ENCODE data around the gene WFDC5.

The WFDC5 gene

DNA sequence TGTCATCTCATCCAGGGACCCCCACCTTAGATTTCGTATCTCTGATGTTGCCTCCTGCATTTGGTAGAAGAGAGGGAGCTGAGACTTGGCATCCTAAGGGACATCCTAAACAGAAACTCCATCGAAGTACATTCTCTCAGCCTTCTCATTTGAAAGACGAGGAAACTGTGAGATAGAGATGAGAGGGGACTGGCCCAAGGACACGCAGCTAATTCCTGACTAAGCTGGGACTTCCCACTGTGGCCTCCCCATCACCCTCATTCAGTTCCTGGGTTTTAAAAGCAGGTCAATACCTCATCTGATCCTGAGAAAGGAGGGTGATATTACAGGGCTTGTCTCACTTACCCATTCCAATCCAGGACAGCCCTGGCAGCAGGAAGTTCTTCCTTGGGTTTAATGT lies 855 bp upstream of the WFDC5 start:
- no peak for DNase-seq

DNA sequence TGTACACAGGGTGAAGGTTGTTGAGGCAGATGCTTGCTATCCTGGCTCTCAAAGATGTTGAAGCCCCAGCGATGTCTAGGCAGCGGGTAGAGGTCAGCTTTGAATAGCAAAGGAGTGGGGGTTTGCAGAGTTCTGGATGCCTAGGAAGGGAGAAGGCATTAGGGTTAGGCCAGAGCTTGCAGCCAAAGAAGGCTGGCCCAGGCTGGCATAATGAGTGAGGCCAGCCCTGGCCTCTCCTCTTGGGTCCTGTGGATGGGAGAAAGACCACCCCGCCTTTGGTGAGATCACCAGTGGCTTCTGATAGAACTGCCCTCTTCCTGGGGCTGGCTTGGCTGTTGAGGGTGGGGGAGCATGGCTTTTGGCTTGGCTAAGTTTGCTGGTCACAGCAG lies 406 bp upstream of the WFDC5 start:
- no peak for DNase-seq

DNA sequence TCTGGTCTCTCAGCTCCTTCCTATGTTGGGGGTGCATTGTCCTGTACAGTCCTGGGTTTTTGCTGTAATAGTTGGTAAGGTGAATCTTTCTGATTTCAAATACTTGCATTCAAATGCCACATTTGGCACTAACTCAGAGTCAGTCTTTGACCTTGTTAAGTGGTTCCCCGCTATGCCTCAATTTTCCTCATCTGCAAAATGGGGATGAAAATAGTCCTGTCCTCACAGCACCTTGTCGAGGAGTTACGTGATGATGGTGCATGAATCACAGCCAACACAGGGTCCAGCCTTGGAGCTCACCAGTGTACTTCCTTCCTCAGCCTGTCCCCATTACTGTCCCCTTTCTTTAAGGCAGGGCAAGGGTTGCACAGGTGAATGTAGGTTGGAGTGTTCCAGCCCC lies 1.1 kb downstream of the WFDC5 start:
- no peak for DNase-seq

DNA sequence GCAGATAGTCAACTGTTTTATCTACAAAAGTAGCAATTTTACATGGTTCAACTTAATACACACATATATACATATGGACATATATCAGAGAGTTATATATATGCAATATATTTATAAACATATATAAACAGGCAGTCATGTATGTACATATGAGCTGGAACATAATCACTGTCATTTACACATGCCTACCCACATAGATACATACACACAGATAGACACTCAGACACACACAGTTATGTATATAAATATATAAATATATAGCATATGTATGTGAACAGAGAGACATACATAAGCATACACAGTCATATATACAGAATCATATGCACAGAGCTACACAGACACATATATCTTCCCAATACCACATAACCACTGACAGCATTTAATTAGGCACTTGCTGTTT lies 2.2 kb downstream of the WFDC5 start:
- no peak for DNase-seq

DNA sequence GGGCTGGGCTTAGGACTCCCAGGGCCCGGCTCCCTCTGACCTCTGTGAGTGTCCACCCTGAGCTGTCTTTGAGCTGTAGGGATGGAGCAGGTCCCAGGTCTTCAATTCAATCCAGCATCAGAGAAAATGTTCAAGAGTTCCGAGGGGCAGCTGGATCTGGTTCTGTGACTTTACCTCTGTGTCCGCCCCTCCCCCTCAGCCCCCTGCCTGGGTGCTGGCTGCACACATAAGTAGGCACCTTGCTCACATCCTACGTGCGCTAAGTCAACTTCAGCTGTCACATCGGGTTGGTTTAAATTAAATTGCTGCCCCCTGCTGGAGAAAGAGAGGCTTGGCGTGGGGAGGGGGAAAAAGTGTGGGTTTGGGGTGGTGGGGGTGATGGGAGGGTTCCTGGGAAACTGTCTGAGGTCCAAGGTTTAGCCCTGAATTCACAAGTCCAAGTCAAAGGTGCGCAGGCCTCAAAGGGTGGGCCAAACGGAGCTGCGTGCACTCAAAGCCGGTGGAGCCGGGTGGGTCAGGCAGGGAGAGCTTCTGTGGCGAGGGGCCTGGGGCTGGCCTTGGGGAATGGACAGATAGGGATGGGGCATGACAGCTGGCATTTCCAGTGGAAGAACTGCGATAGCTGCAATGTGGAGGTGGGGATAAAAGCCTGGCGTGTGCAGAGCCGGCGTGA lies 3.0 kb downstream of the WFDC5 start:
- DNase-seq, result no peak

DNA sequence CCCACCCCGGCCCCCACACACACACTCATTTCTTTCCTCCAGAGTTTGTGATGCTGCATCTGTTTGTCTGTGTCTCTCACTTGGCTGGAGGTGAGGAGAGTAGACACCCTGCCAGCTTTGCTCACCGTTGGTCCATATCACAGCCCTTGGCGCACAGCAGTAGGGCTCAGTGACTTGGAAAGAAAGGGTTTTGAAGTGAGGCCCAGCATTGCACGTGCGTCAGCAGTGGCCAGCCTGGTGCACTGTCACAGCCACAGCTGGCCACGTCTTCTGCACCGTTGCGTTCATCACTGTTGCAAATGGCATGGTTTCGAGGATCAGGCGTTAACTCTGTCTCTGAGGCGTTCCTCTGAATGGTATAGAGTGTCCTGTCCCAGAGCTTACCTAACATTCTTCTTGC lies 3.7 kb downstream of the WFDC5 start:
- DNase-seq, result no peak

DNA sequence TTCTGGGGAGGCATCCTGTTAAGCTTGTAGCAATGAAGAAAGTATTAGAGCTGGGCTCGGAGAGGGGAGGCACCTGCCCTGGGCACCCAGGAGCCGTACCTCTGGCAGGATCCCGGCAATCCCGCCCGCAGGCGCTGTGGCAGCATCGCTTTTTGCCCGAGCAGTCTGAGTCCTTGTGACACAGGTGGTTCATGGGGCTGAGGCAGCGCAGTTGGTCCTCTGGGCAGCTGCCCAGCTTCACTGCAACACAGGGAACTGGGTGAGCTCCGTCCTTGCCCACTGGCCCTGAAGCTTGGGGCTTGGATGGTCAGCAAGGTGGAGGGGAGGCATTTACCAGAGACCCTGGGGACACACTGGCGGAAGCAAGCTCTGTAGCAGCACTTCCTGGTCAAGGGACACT lies 4.7 kb downstream of the WFDC5 start:
- no peak for DNase-seq

DNA sequence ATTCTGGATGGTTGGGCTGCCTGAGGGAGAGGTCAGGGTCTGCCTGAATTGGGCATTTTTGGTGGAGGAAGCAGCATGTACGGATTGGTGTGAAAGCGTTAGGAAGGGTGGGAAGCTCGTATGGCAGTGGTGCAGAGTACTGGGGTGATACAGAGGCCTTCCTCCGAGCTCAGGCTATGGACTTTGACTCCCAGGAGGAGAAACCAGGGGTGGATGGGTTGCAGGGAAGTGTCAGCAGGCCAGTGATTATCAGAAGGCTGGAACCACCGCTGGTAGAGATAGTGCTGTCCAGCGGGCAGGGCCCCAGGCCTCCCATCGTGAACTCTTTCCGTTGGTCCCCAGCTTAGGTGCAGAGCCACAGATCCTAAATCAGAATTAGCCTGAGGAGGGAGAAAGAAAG lies 5.3 kb downstream of the WFDC5 start:
- DNase-seq, result no peak

DNA sequence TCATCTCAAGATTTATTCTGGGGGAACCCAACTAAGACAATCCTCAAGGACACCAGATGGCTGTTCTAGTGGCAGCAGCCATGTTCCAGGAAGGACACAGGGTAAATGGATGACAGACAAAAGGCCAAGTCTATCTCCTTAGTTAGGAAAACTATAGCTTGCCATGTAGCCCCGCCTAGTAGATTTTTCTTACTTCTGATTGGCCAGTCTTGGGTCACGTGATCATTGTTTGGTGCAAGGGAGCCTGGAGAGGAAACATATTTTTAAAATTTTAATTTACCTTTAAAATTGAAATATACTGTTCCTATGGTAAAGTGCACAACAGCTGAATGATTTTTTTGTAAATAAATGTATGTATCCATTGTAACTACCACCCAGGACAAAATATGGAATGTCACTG lies 9.7 kb downstream of the WFDC5 start:
- DNase-seq, result no peak

DNA sequence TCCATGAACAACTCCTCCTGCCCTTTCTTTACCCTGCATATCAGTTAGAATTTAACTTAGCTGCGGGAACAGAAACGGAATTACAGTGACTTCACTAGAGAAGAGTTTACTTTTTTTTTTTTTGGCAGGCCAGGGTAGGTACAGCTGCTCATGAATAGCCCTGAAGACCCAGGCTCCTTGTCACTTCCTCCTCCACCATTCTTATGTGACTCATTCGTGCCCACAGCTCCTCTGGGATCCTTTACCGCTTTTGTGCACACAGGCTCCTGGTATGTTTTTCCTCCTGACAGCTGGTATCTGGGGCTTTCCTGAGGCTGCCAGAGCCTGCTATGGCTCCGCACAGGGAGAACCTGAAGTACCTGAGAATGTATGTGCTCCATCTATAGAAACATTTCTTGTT lies 10.2 kb downstream of the WFDC5 start:
- DNase-seq, result peak in 16 of 58 donors; percentile 11 to 61 (median 34)

DNA sequence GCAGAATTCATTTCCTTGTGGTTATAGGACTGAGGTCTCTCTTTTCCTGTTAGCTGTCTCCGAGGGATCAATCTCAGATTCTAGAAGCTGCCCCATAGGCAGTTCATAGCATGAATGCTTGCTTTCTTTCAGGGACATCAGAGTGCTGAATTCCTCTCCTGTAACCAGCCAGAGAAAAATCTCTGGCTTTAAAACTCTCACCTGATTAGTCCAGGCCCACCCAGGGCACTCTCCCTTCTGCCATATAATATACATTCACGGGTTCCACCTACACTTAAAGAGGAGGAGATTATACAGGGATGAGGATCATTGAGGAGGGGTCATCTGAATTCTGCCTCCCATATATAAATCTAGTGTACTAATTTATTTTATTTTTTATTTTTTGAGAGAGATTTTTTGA lies 11.9 kb downstream of the WFDC5 start:
- DNase-seq, result no peak

DNA sequence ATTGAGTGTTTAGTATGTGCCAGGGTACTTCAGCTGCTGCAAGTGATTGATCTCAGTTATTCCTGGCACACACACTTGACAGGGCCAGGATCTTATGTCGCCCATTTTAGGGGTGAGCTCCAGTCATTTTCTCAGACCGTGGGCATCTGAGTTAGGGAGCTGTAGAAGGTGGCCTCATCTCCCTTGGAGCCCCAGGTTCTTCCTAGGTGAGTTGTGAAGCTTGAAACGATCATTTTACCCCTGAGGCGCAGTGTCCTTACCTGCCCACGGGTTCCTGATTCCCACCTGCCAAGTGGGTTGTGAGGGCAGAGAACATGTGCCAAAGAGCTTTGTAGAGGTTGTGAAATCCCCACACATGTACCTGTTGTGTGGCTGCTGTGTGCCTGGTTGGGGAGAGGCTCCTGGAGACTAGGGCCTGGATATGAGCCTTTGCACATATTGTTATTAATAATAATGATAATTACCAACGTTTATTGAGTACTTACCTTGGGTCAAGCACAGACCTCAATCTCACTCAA lies 13.6 kb downstream of the WFDC5 start:
- no peak for DNase-seq

DNA sequence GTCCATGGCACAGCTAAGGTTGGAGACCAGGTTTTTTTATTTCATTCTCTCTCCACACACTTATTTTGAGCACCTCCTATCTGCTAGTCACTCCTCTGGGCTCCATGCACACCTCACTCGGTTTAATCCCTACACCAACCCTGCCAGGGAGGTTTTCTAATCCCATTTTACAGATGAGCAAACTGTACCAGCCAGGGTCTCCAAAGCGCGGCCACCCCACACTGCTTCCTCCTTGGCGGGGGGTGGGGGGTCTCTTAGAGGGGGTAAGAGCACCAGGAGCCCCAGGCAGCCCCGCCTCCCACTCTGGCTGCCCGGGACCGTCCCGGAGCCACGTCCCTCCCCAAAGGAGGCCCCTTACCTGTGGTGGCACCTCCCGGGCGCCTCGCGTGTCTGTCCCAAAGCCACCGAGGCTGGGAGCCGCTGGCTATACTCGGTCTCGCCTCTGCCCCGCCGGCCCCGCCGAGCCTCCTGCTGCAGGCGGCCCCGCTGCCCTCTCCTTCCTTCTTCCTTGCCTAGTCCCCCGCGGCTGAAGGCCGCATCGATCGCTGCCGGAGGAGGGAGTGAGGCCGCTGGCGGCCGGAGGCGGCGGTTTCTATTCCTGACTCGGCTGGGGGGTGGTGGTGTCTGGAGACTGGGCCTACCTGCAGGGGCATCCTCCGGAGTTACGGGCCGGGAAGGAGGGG lies 14.3 kb downstream of the WFDC5 start, which contains the start of gene KCNS1:
Gene KCNS1 (minus strand): TSS at position 565 of the 683 bp plus-strand sequence. CDS start 1,891 bp downstream, outside the sequence.
- DNase-seq, result peak in 7 of 58 donors; percentile 7 to 39 (median 17)

DNA sequence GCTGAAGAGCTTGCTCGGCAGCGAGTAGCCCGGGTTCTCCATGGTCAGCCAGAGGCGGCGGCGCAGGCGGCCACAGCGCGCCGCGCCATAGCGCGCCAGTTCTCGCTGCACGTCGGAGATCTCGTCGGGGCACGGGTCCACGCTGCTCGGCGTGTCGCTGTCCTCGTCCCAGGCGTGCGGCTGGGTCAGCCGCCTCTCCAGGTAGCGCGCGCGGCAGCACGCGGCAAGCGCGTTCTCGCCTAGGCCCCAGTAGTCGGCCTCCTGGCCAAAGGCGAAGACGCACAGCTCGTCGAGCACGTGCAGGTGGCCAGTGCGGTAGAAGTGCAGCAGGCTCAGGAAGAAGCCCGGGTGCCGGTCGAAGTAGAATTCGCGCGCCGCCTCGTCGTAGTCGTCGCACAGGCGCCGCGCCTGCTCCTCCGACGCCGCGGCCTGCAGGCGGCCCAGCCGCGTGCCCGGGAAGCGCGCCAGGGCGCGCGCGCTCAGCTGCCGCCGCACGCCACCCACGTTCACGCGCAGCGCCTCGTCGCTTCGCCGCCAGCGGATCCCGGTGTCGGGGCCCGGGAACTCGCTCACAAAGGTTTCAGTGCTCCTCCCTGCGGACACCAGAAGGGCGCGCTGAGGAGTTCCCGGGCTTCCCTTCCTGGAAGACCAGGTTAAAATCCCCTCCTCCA lies 16.7 kb downstream of the WFDC5 start:
- DNase-seq, result peak in 2 of 58 donors; percentile 8 to 18

DNA sequence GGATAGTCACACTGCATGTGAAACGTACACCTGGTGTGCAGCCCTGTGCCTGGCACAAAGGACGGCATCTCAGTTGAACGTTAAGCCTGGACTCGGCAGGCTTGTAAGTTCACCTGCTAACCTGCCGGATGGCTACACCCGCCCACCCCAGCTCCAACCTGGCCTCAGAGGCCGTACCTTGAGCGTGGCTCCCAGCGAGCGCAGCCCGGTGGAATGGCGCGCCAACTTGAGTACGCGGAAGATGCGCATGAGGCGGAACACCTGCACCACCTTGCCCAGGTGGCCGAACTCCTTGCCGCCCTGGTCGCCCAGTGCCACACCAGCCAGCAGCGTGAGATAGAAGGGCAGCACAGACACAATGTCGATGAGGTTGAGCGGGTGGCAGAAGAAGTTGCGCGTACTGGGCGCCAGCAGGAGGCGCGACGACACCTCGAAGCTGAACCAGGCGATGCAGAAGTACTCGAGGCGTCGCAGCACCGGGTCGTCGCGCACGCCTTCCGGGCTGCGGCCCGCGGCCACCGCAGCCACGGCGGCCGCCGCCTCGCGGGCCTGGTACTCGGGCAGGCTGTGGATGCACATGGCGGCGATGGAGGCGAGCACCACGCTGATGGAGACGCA lies 17.4 kb downstream of the WFDC5 start:
- no peak for DNase-seq

DNA sequence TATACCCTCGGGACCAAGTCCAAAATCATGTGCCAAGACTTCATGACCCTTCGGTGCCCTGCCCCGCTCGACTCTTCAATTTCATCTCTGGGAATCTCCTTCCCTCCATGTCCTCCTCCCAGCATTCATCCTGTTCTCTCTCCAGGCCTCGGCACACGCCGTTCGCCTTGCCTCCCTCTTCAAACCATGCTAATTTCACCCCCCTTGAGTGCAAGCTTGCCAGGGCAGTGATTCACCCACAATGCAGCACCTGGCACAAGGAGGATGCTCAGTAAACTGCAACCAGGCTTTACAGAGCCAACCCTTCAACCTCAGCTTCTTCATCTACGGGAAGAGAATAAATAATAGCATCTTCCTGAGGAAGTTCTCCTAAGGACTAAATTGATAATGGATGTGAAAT lies 18.2 kb downstream of the WFDC5 start:
- peak in 8 of 58 donors; percentile 12 to 45 (median 20) for DNase-seq

DNA sequence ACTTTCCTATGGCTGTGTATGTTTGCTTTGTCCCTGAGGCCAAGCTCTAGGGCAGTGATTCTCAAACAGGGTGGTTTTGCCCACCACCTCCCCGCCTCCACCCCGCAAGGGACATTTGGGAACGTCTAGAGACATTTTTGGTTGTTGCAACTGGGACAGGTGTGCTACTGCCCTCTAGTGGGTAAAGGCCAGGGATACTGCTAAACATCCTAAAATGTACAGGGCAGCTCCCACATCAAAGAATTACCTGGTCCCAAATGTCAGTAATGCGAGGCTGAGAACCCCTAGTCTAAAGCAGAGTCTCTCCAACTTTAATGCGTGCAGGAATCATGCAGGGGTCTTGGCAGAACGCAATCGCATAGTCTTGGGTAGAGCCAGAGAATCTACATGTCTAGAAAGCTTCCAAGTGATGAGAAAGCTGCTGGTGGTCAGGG lies 19.2 kb downstream of the WFDC5 start:
- DNase-seq, result peak in 37 of 58 donors; percentile 6 to 60 (median 35)

DNA sequence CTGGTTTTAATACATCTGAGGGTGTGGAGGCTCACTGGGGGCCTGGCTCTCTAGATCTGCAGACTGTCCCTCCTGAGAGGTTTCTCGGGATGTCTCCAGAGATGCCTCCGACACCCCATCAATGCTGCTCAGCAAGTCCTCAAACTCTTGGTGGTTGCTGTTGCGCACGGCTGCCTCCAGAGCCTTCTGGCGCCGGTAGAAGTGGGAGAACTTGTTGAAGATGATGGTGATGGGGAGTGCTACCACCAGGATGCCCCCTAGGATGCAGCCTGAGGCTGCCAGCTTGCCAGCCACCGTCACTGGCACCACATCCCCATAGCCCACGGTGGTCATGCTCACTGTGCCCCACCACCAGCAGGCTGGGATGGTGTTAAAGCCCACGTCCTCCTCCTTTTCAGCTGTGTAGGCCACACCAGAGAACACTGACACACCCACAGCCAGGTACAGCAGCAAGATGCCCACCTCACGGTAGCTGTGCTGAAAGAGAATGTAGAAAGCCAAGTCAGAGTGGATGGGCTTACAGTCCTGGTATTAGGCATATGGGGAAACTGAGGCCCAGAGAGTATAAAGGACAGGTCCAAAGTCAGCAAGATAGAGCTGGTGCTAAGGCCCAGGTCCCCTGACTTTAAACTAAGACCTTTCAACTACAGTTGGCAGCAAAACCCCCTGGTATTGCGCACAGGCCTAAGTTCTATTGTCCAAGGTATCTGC lies 20.0 kb downstream of the WFDC5 start:
- DNase-seq, result no peak

DNA sequence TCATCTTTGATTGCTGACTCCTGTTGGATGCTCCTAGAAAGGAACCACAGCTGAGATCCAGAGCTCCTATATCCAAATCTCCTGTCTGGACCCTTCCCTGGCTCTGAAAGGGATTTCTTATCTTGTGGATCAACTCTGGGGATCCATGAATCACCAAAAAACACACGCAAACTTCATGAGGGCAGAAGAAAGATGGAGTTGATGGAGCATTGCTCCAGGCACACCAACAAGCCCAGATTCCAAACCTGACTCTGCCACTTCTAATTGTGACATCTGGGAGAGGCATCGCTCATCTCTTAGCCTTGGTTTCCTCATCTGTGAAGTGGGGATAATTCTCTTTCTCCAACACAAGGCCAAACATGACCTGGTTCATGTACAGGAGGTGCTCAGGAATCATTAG lies 20.8 kb downstream of the WFDC5 start:
- no peak for DNase-seq

DNA sequence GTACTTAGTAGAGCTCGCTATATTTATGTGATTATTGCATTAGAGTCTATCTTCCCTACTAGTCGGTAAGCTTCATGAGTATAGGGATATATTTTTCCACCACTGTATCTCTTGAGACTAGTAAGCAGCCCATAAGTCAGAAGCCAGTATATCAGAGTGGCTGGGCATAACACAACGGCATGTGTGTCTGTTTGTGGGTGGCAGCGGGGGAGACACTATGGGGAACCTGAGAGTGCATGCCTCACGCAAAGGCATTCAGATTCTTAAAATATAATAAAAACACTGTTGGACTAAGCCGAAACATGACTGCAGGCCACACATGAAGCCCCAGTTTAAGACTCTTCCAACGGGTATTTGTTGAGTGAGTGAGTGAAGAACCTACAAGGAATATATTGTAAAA lies 22.1 kb downstream of the WFDC5 start:
- no peak for DNase-seq

DNA sequence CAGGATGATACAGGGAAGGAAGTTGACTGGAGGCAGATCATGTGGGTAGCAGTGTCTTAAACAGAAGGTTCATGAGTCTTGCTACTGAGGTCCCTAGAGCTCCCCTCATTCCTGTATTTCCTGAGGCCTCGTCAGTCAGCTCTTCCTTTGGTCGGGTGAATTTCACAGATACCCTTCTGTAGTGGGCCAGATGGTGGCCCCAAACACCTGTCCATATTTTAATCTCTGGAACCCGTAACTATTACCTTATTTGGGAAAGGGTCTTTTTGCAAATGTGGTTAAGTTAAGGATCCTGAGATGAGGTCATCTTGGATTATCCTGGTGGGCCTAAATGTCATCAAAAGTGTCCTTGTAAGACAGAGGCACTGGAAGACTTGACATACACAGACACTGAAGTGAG lies 23.6 kb downstream of the WFDC5 start:
- DNase-seq, result no peak
